GM21528 (cell line): Measurements from ENCODE around the gene SUGP2.

Experiments used
- ATAC-seq: cut with Tn5 transposase; IDR thresholded peaks from one replicate; pipeline ENCODE4 v1.9.1; 2021; ENCODE audit warnings: mild to moderate bottlenecking, moderate library complexity; ENCODE audit not compliant: unreplicated experiment, low FRiP score

The SUGP2 gene

GRCh38 chr19:19033426-19034203 lies at the start of gene SUGP2, which contains the start of gene ARMC6:
Gene SUGP2, minus strand, starts transcription at chr19:19033517. Its CDS starts 2,446 bp downstream, at chr19:19031071.
Gene ARMC6, plus strand, starts transcription at chr19:19033603. Its CDS starts 607 bp downstream, at chr19:19034210.
- ATAC-seq, result peak; percentile 71

DNA sequence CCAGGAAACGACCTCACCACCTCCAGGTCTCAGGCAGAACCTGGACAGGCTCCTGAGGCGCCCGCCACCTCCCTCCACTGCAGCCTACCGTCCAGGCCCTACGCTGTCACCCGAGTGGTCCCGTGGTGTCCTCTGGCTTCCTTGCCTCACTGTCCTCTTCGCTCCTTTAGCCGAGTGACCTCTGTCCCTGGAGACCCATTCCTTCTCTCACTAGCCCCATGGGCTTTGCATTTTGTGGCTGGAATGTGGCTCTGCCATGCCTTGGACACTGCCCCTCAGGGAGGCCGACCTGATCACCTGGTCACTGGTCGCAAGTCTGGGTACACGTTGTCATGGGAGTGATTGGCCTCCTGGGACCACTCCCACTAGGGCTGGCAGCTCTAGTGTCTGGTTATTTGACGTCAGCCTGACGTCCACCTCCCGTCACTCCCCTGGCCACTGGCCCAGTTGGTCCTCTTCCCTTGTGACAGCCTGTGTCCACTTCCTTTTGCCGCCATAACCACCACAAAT lies 48.4 kb upstream of the SUGP2 start:
- no peak for ATAC-seq

- ATAC-seq, result no peak
Measured at GRCh38 chr19:19079571-19079970, 46.3 kb upstream of the SUGP2 start.

DNA sequence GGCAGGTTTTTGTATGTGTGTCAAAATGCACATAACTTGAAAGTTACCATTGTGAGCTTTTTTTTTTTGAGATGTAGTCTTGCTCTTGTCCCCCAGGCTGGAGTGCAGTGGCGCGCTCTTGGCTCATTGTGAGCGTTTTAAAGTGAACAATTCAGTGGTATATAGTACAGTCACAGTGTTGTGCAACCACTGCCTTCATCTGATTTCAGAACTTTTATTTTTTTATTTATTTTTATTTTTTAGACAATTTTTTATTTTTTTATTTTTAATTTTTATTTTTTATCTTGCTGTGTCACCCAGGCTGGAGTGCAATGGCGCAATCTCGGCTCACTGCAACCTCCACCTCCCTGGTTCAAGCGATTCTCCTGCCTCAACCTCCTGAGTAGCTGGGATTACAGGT lies 45.5 kb upstream of the SUGP2 start:
- ATAC-seq, result no peak

GRCh38 chr19:19077103-19077502 lies 43.8 kb upstream of the SUGP2 start:
- no peak for ATAC-seq

DNA sequence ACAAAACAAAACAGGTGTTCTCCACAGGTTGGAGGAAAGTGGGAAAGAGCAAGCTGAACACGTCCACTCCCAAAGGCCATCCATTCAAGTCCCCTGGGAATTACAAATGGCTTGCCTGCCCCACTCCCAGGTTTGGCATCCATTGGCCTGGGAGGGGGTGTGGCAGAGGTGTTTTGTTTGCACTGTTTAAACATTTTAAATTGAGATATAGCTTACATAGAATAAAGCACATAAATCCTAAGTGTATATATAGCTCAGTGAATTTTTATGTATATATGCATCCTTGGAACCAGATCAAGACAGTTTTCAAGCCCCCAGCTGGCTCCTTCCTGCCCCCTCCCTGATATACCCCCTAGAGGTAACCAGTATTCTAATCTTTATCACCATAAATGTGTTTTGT lies 43.2 kb upstream of the SUGP2 start:
- ATAC-seq, result no peak

- no peak for ATAC-seq
Measured at GRCh38 chr19:19075126-19075525, 41.8 kb upstream of the SUGP2 start.

DNA sequence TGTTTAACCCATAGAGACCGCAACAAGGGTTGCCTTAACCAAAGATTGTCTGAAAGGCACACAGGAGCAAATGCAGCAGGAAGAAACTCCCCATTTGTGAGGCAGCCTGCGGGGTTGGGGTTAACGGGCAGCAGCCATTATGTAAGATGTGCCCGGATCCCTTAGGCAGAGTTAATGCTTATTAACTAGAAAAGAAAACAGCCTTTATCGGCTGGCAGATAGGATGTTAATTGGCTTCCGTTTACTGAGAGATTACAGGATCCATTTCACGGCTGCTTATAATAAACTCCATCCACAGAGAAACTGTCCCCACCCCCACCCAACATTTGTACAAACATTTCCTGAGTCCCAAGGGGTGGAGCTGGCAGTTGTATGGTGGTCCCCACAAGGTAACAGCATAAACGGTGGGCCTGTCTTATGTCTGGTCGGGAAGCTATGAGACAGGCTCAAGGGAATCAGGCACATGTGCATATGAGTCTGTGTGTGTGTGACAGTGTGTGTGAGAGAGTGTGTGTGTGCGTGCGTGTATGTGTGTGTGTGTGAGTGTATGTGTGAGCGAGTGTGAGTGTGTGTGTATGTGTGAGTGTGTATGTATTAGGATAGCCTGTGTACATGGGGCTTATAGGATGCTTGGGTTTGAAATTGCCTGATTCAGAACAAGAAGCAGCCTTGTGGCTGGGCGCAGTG lies 41.0 kb upstream of the SUGP2 start:
- no peak for ATAC-seq

DNA sequence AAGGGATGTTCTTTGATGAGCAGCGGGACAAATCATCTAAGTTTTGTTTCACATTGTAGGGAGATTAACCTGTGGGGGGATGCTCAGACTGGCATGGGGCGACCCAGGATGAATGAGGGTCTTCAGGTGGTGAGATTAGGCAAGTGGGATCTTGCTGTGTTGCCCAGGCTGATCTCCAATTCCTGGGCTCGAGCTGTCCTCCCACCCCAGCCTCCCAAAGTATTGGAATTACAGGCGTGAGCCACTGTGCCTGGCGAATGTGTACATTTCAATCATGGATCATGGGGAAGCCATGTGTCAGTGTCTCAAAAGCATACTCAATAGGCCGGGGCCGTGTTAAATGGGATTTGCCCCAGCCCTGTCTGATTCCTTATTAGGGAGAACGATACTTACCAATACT lies 38.6 kb upstream of the SUGP2 start:
- ATAC-seq, result no peak

DNA sequence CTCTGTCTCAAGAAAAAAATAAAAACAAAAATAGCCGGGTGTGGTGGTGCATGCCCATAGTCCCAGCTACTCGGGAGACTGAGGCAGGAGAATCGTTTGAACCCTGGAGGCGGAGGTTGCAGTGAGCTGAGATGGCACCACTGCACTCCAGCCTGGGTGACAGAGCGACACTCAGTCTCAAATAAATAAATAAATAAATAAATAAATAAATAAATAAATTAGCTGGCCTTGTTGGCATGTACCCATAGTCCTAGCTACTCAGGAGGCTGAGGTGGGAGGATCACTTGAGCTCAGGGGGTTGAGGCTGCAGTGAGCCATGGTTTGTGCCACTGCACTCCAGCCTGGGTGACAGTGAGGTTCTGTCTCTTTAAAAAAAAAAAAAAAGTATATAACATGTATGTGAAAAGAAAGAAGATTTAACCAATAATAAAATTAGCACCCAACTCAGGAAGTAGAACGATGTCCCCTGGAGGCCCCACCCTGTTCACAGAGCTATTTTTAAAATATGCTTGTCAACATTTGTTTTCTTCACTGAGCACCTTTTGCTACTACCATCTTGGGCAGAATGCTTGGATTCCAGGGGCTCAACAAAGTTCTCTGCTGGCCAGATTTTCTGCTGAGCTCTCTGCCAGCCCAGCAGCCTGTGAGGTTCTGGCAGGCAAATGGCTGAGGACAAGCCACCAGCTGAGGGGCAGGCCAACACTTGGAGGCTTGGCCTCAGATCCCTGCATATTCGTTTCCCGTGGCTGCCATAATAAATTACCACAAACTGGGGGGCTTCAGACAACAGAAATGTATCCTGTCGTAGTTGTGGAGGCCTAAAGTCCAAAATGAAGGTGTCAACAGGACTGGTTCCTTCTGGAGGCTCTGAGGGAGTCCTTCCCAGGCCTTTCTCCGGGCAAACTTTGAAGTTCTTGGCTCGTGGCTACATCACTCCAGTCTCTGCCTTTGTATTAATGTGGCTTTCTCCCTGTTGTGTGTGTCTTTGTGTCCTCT lies 35.6 kb upstream of the SUGP2 start:
- ATAC-seq, result no peak

DNA sequence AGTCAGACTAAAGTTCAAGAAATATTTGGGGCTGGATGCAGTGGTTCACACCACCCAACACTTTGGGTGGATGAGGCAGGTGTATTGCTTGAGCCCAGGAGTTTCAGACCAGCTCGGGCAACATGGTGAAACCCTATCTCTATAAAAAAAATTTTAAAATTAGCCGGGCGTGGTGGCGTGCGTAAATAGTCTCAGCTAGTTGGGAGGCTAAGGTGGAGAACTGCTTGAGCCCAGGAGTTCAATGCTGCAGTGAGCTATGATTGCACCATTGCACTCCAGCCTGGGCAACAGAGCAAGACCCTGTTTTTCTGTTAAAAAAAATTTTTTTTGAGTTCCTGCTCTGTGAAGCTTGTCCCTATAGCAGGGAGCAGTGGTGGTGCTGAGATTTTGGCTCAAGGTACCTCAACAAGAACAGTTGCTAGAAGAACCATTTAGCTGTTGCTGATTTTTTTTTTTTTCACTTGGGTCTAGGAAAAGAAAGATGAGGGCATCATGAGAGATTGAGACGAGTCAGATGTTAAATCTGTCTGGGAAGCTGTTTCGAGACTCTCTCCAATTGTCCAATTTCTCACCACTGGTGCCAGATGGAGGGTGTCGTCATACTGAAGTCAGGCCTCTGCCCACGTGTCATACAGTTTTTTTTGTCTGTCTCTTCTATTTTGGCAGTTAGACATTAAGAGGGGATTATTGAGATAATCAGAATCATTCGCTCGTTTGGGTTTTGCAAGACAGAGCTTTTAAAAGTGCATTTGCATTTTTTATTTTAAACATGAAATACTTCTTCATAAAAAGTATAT lies 34.2 kb upstream of the SUGP2 start:
- ATAC-seq, result no peak

DNA sequence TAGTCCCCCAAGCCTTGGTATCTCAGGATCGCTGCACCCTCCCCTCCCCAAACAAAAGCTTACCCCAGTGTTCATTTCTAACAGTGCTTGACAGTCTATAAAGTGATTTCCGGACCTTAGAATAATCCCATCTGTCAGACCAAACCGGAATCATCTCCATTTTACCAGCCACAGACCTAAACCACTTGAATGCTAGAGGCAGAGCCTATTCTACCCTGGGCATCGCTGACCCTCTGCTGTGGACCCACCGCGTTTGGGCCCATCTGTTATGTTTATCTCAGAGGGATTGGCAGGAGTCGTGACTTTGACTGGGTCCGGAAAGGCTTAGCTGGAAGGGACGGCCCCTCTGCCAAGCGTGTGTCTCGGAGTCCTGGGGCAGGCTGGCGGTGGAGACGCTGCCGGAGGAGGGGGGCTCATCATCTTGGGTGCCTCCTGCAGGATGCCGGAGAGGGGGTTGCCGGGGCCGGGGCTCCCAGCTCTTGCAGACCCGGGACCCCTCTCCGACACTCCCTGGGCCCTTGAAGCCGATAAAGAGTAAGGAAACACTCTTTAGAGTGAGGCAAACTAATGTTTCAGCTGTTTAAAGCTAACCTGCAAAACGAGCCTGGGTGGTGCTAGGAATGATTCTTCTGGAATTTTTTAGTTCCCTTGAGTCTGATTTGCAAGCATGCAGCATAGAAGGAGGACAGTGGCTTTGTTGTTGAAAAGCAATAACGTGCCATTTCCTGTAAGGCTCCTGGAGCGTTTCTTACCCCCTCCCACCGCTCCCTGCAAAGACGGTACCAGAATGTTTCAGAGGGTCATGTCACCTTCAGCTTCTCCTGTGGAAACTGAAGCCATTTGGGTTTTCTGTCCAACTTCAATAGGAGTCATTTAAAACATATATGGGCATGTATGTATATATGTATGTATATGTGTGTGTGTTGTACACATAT lies 31.8 kb upstream of the SUGP2 start:
- ATAC-seq, result no peak

GRCh38 chr19:19064098-19064722 lies 30.9 kb upstream of the SUGP2 start:
- ATAC-seq, result no peak

DNA sequence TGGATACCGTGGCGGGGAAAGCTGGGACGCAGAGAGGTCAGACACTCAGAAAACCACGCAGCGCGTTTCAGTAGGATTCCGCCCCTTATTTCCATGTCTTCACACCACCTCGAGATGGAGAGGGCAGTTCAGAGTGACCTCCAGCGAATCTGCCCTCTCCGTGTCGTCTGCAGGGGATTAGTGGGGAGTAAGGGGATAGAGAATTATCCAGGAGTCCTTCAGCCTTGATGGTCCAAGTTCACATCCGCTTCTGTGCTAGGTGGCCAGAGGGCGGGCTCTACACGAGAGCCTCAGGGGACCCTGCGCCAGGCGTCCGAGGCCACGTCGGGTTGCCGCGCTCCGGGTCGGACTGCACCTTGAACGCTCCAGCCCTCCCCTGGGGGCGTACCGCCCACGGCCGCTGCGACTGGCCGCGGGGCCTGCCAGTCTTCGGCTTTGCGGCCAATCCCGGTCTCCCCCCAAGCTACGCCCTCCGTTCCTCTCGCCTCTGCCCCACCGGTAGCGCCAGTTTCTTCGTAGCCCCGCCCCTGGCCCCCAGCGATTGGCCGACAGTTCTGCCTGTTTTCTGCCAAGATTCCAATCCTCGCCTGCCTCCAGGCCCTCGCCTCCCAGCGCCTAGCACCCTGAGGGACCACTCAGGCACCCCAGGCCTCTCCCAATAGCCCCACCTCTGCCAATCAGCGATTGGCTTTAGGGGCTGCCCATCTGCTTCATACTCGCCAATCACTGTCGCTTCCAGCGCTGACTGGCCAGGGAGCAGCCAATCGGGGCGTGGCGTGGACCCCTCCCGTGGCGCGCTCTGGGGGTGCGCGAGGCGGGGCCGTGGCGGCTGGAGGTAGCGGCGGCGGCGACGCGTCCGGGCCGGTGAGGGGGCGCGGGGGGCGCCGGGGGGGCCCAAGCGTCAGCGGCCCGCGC lies 30.1 kb upstream of the SUGP2 start, which contains the start of gene SLC25A42:
Gene SLC25A42, plus strand, starts transcription at position 812 of the 915 bp plus-strand sequence. CDS start 32,131 bp downstream, outside the sequence.
- ATAC-seq, result peak; percentile 86

GRCh38 chr19:19062454-19063182 lies 29.3 kb upstream of the SUGP2 start:
- no peak for ATAC-seq

DNA sequence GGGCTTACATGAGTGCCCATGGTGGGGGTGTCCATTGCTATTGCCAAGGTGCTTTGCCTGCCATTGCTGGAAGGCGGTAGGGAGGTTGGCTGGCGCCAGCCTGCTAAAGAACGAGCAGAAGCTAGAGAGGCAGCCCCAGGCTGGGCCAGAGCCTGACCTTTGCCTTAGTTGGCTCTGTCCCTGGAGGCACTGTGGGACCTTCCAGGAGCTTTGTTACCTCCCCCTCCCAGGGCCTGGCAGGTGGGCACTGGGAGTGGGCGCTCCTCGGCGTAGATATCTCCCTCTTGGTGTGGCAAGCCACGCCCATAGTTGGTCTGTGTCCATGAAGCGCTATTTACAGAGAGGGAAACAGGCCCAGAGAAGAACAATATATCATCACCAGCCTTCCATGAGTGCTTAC lies 28.2 kb upstream of the SUGP2 start:
- ATAC-seq, result no peak
